Skeletal muscle tissue (tissue), 4 donors: ENCODE data around the gene KCNJ10. TPM values are rescaled to one million over a fixed set of nuclear protein-coding genes. Genes with fewer than 3 reads are reported as not detected.
"Not testable (repeated sequence)": the region's sequence is repeated elsewhere in the genome, so short reads cannot be mapped to it uniquely, and the experiment has no call there.

Experiments
- H3K27ac ChIP-seq: one replicate; pipeline ENCODE4 v1.7.0; 2013; ENCODE audit warnings: mild to moderate bottlenecking, low read depth, low read length, inconsistent platforms
- H3K27me3 ChIP-seq, 3 donors: one replicate each; pipeline ENCODE4 v1.7.0; 2013; ENCODE audit warnings: low read length in 3 of 3; ENCODE audit not compliant: control insufficient read depth in 3 of 3, insufficient read depth in 3 of 3
- H3K36me3 ChIP-seq, 3 donors: one replicate each; pipeline ENCODE4 v1.7.0; 2013; ENCODE audit warnings: low read length in 3 of 3; ENCODE audit not compliant: control insufficient read depth in 3 of 3, insufficient read depth in 3 of 3
- H3K4me1 ChIP-seq, 3 donors: one replicate each; pipeline ENCODE4 v1.7.0; 2013; ENCODE audit warnings: low read length in 3 of 3, mild to moderate bottlenecking in 3 of 3; ENCODE audit not compliant: control insufficient read depth in 3 of 3, insufficient read depth in 3 of 3
- H3K4me3 ChIP-seq, 3 donors: one replicate each; pipeline ENCODE4 v1.7.0; 2013; ENCODE audit warnings: low read length in 3 of 3
- H3K9ac ChIP-seq, 3 donors: one replicate each; pipeline ENCODE4 v1.7.0; 2013; ENCODE audit warnings: low read length in 3 of 3, mild to moderate bottlenecking in 3 of 3, moderate library complexity in 2 of 3, low read depth in 1 of 3
- H3K9me3 ChIP-seq, 3 donors: one replicate each; pipeline ENCODE4 v1.7.0; 2013; ENCODE audit warnings: low read length in 3 of 3; ENCODE audit not compliant: control insufficient read depth in 3 of 3
- total RNA-seq: library from RNA; depleted of rRNA; stranded (reverse); fragments of >200 nt; gene quantifications from one replicate; pipeline ENCODE4 v1.2.3, GENCODE V29; 2014
- donor health status: Osteomylitis.

The KCNJ10 gene
- total RNA-seq, 1 donor from 2014 or later, result 0.52 TPM

- not testable (repeated sequence) for H3K9me3 ChIP-seq, H3K36me3 ChIP-seq, H3K9ac ChIP-seq, H3K27ac ChIP-seq, H3K27me3 ChIP-seq, H3K4me3 ChIP-seq
- H3K4me1 ChIP-seq, result peaks cover 45 to 54% (median 50%) of the 10 kb centered on the region in 3 donors
Measured at GRCh38 chr1:160111462-160111861, 41.5 kb upstream of the KCNJ10 start.

GRCh38 chr1:160109686-160110085 is 39.7 kb upstream of the KCNJ10 start:
- Histone ChIP-seq H3K4me3 (no peak overlapping the region), H3K36me3 (no peaks in the 10 kb centered on the region), H3K9ac (no peak overlapping the region), H3K4me1 (peaks cover 37 to 46% (median 43%) of the 10 kb centered on the region in 3 donors), H3K9me3 (no peaks in the 10 kb centered on the region), H3K27ac (no peak overlapping the region), H3K27me3 (no peaks in the 10 kb centered on the region)

GRCh38 chr1:160108888-160109662 is 39.1 kb upstream of the KCNJ10 start:
- Histone ChIP-seq H3K27me3 (no peaks in the 10 kb centered on the region), H3K4me1 (peaks cover 31 to 40% (median 37%) of the 10 kb centered on the region in 3 donors), H3K36me3 (no peaks in the 10 kb centered on the region), H3K4me3 (no peak overlapping the region), H3K27ac (no peak overlapping the region), H3K9ac (peak overlapping the region in 1 of 3 donors; percentile 57), H3K9me3 (no peaks in the 10 kb centered on the region)

GRCh38 chr1:160107512-160107911 is 37.6 kb upstream of the KCNJ10 start:
- Histone ChIP-seq H3K4me3 (no peak overlapping the region), H3K9me3 (no peaks in the 10 kb centered on the region), H3K4me1 (peaks cover 22 to 37% (median 27%) of the 10 kb centered on the region in 3 donors)

GRCh38 chr1:160105155-160105554 is 35.2 kb upstream of the KCNJ10 start:
- Histone ChIP-seq H3K27me3 (no peaks in the 10 kb centered on the region), H3K9ac (no peak overlapping the region), H3K36me3 (no peaks in the 10 kb centered on the region), H3K27ac (no peak overlapping the region), H3K4me3 (no peak overlapping the region), H3K9me3 (no peaks in the 10 kb centered on the region), H3K4me1 (peaks cover 35 to 46% (median 38%) of the 10 kb centered on the region in 3 donors)

More at GRCh38 chr1:160107512-160107911, 37.6 kb upstream of the KCNJ10 start:
- no peaks in the 10 kb centered on the region for H3K36me3 ChIP-seq
- H3K27ac ChIP-seq, result no peak overlapping the region
- H3K9ac ChIP-seq, result no peak overlapping the region
- H3K27me3 ChIP-seq, result no peaks in the 10 kb centered on the region

- Histone ChIP-seq H3K27me3 (no peaks in the 10 kb centered on the region), H3K4me3 (no peak overlapping the region), H3K9me3 (no peaks in the 10 kb centered on the region), H3K4me1 (peaks cover 34 to 43% (median 35%) of the 10 kb centered on the region in 3 donors), H3K36me3 (no peaks in the 10 kb centered on the region), H3K27ac (no peak overlapping the region), H3K9ac (no peak overlapping the region)
Measured at GRCh38 chr1:160104486-160104885, 34.5 kb upstream of the KCNJ10 start.

GRCh38 chr1:160103658-160104408 is 33.9 kb upstream of the KCNJ10 start:
- Histone ChIP-seq H3K9me3 (no peaks in the 10 kb centered on the region), H3K27ac (no peak overlapping the region), H3K4me1 (peaks cover 34 to 42% (median 38%) of the 10 kb centered on the region in 3 donors), H3K36me3 (no peaks in the 10 kb centered on the region), H3K27me3 (no peaks in the 10 kb centered on the region), H3K9ac (no peak overlapping the region), H3K4me3 (no peak overlapping the region)

GRCh38 chr1:160101717-160102522 is 32.0 kb upstream of the KCNJ10 start:
- Histone ChIP-seq H3K27me3 (no peaks in the 10 kb centered on the region), H3K9me3 (no peaks in the 10 kb centered on the region), H3K4me1 (peaks cover 41 to 56% (median 50%) of the 10 kb centered on the region in 3 donors), H3K4me3 (peak overlapping the region in 2 of 3 donors; percentile 41 to 49), H3K9ac (peak overlapping the region; percentile 65 to 86 (median 67)), H3K27ac (peak overlapping the region; percentile 96), H3K36me3 (no peaks in the 10 kb centered on the region)

GRCh38 chr1:160101037-160101716 is 31.2 kb upstream of the KCNJ10 start:
- Histone ChIP-seq H3K9ac (peak overlapping the region; percentile 65 to 86 (median 67)), H3K4me3 (peak overlapping the region; percentile 41 to 50 (median 49)), H3K27ac (peak overlapping the region; percentile 96)

More at GRCh38 chr1:160101037-160101716, 31.2 kb upstream of the KCNJ10 start:
- no peaks in the 10 kb centered on the region for H3K27me3 ChIP-seq
- H3K36me3 ChIP-seq, result no peaks in the 10 kb centered on the region
- no peaks in the 10 kb centered on the region for H3K9me3 ChIP-seq
- peaks cover 46 to 64% (median 58%) of the 10 kb centered on the region in 3 donors for H3K4me1 ChIP-seq
